HPDE6-E6E7 (cell line): ENCODE results near the gene TLL2.

Experiments
- DNase-seq: peaks from one replicate; pipeline ENCODE4 v3.0.0; 2011; ENCODE audit warnings: missing footprints; ENCODE audit errors: extremely low spot score

The TLL2 gene

DNA sequence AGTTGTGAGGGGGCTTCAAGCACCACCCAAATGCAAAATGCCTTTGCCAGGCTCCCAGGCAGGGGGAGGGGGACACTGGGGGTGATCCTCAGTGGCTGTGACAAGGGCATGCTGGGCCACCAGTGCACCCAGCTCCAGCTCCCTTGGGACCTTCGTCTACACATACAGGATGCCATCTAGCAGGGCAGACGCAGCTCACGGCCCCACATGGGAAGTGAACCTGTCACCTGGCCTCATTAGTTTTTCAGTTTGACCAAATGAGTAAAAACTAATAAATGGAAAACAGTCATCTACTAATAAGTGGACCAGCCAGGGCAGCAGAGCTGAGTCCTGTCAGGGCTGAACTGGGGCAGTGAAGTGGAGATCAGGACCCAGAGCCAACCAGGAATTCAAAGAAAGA, 50.2 kb downstream of the TLL2 start:
- DNase-seq: no peak

DNA sequence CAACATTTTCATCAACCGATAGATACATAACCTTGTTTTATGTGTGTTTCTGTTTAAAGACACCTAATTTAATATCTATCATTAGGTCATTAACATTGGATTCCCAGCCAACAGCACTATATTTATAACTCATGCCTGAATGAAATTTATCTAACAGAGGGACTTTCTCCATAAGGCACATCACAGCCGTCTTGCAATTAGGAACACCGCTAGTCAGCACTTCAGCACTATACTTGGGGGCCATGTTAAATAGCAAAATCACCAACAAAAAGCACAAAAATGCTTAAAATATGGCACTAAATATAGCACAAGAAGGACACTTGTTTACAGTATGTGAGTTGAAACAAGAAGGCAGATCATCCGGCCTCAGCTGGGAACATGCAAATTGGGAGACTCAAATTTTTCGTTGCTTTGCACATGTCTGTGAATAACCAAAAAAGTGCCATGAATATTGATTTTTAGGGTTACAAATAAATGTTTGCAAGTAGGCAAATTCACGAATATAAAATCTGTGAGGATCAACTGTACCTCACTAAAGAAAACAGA, 51.0 kb downstream of the TLL2 start:
- no peak for DNase-seq

DNA sequence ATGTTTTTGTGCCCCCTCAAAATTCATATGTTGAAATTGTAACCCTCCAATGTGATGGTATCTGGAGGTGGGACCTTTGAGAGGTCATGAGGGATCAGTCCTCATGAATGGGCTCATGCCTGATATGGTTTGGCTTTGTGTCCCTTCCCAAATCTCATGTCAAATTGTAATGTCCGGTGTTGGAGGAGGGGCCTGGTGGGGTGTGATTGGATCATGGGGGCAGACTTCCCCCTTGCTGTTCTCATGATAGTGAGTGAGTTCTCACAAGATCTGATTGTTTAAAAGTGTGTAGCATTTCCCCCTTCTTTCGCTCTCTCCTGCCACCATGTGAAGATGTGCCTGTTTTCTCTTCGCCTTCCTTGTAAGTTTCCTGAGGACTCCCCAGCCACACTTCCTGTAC, 53.4 kb downstream of the TLL2 start:
- no peak for DNase-seq

DNA sequence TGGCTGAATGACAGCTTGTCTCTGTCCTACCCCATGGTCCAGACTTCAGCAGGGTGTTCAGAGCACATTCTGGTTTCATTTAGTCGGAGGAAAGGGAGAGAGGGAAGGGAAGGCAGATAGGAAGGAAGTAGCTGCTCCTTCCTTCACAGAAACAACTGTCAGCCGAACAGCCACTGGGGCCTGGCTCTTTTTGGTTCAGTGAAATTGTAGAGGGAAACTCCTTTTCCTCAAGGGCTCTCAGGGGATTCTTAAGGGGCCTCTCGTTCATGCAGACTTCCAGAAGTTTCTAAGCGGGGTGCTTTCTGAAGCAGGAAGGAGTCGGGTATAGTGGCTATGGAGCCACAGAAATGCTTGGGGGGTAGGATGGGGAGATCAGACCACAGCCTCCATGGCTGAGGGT, 56.4 kb downstream of the TLL2 start:
- no peak for DNase-seq

DNA sequence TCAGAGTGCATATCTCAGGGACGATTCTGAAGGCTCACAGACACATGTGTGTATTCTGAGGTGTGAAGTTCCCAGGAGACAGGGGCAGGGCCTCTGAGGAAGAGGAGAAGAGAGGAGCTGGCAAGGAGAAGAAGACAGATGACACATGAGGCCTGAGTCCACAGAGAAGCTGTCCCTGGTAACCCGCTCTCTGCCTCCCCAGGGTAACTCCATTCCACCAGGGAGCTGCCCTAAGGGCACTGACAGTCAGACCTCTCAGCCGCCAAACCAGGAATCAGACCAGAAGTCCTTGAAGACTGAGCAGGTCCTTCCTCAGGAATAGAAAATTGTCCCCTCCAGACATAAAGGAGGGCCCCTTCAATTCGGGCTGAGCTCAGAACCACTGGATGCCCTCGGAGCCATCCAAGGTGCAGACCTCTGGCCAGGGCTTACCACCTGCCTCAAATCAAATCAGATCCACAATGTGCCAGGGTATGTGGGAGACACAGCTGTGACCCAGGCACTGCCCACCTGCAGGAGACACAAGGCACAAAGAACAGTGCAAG, 57.4 kb downstream of the TLL2 start:
- DNase-seq: no peak

DNA sequence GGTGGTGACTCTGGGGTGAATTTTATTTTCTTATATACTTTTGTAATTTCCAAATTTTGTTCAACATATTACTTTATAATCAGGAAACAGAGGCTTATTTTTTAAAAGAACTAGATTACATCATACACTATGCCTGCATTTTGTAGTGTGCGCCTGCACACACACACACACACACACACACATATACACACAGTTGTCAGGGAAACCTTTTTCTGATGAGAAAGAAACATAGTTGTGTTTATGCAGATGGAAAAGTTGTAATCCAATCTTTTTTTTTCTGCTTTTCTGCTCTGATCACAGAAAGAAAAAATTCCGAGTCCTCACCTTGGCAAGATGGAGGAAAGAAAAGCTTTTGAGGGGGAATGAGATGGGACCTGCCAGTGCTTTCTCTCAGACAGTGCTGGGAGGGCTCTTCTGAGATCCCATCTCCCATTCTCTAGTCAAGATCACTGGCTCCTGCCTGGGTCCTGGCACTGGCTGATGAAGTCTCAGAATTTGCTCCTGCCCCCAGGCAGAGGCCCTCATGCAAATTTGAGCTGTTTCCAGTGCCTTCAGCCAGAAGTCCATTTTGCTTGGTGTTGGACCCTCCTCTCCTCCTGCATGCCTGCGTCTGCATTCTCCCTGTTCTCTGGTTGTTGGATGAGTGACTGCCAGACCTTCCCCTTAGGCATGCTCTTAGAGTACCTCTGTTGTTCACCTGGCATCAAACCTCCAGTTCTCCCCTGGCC, 59.7 kb downstream of the TLL2 start:
- no peak for DNase-seq

DNA sequence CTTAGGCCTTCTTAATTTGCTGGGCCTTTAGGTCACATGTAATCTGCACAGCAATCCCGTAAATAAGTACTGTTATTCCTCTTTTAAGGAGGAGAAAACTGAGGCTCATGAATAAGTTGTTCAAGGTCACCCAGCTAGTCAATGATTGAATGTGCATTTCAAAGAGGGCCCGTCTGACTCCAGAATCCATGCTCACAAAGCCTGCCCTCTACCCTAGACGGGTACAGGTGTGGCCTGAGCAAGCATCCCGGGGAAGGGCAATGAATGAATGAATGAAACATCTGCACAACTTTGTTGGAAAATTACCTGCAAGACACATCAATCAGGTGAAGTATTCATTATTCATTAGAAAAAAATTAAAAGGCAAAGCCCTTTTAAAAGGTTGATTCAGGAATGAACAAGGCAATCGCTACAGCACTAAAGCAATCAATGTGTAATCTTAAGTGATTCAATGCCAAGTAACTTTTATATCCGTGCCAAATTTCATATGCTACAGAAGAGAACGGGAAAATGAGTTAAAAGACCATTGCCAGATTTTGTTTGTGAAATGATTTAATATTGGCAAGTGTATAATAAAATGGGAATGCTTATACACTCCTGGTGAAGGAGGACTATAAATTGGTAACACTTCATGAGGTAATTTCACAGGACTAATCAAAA, 61.1 kb downstream of the TLL2 start:
- no peak for DNase-seq

DNA sequence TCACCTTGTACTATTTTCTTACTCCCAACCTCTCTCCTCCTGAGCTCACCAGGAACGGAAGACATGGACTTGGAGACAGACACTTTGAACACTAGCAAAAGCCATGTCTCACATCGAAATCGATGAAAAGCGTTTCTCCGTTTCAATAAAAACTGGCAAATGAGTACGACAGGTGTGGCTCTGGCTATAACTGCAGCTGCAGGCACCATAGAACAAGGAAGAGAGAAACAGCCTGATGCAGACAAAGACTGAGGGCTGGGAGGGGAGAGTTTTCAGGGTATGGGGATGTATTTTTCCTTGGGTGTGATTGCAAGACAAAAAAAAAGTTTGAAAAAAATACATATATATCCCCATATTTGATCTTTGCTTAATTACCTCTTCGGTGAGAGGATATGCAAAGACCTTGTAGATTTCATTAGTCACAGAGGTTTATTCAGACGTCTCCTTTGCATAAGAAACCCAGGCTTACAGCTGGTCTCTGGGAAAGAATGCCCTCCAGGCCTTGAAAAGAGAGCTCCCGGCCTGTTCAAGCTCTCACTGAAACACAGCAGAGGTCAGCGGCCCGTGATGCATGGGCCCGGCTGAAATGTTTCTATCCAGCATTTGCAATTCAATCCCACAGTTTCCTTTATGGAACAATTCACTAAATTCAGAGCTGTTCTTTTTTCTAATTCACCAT, 63.1 kb downstream of the TLL2 start:
- no peak for DNase-seq

DNA sequence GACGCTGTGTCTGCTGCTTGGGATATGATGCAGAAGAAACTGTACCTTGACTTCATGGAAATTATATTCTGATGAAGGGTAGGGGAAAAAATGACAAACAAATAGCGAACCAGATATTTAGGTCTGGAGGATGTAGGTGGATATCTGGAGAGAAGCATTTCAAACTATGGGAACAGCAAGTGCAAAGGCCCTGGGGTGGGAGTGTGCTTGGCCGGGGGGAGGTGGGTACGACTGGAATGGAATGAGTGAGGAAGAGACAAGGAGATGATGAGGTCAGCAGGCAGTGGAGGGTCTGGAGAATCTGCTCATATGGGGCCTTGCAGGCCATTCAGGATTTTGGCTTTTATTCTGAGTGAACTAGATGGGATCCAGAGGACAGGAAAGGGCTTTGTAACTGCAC, 65.2 kb downstream of the TLL2 start:
- DNase-seq: no peak

DNA sequence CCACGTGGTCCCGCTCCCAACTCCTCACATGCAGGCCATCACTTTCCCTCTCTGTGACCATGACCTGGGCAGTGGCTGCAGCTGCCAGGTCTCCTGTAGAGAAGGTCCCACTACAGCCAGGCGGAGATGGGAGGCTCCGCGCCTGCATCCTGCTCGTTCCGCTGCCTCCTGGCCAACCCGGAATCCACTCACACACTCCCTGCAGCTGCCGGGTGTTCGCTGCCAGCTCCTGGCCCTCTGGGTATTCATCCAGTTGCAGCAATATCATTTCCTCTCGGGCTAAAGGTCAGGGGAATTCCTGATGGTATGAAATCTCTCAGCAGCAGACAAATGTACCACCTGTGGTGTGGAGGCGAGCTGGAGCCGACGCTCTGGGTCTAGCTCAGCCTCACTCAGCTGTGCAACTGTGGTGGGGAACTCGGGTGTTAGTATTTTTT, 65.7 kb downstream of the TLL2 start:
- DNase-seq: no peak

DNA sequence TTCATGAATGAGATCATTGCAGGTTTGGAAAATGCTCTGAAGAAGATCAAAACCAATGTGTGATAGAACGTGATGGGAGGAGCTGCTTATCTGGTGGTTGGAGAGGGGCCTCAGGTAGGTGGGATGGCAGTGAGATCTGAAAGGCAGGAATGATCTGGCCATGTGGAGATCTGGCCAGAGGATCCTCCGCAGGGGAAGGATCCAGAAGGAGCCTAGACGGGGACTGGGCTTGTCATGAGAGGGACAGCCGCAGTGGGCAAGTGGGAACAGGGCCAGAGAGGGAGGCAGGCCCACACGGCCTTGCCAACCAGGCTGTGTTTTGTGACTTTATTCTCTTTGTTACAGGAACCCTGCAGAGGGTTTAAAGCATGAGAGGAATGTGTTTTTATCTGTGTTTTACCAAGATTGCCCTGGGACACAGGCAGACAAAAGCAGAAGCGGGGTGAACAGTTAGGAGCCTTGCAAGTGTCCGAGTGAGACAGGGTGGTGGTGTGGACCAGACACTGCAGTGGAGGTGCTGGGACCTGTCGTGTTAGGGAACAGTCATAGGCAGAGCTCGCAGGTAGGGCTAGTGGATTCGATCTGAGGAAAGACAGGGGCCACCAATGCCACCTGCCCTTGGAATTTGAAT, 66.6 kb downstream of the TLL2 start:
- DNase-seq: no peak

DNA sequence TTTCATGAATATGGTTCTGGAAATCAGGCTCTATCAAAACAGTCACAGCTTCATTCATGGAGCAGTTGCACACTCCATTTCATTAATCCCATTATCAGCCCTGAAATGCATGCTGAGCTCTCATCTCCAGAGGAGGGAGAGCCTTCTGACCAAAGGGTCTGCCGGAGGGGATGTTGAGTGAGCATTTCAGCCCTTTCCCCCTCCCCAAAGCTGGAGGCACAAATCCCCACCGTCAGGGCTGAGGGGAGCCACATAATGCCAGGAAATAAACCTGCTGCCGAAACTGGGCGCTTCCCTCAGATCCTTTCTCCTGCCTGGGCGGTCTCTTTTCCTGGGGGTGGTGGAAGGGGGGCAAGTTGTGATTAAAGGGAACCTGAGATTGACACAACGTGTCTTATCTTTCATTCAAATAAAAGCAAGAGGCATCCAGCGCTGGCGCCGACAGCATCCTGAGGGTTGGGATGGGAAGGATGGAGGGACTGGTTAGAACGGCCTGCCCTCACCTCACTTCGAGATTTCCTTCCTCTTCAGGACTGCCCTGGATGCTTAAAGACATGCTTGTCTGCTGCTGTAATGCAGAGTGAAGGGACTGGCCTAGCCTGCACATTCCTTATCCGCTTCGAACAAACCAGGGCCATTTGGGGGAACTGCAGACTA, 71.6 kb downstream of the TLL2 start:
- no peak for DNase-seq

DNA sequence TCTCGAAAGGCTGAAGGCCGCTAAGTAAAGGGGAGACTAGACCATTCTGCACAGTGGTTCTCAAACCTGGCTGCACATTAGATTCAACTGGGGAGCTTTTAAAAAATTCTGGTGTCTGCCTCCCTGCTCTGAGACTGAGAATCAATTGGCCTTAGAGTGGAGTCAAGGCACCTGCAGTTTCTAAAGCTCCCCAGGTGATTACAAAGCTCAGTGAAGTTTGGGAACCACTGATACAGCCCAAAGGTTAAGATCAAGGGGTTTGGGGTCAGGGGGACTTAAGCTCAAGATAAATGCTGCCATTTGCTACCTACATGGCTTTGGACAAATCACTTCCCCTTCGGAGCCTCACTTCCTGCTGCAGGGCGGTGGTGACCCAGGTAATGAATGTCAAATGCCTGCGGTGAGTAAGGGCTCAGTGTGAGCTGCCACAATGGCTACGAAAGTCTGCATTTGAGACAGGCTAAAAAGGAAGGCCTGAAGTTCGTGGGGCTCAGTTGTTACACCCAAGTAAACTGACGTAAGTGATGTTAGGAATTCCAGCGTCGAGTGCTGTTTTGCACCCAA, 72.3 kb downstream of the TLL2 start:
- no peak for DNase-seq

DNA sequence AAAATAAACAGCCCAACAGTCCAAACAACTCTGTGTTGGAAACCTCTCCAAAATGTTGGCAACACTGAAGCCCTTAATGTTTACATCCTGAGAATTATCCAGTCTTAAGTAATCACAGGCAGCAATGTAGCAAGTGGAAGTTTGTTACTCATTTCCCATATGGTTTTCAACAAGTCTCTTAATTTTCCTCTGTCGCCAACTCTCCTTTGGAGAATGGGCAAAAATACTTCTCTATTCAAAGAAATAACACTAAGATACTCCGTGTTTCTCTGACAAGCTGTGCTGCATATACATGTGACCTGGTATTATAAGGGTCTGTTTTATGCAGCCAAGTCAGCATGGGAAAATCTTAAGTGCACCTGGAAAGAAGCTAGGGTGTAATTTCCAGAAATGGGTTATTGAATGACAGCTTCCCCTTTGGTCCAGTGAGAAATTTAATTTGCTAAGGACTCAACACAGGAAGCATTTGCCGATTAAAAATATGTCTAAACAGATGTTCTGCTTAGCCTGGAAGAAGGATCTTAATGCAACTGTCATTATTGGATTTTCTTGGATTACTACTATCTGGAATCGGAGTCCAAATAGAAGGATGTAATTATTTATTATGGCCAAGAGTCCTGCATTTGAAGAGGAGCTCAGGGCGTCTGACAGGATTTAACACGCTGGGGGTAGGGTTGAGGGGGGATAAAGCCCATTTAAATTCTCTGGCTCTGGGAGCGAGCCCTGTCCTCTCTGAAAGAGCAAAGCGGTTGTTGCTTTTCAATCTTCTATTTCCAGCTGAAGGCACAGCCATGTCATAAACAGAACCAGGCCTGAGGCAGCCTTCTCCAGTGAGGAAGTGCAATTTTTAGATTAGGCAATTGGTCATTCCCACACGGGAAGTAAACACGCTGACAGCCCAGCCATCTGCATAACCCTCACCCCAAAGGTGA, 73.1 kb downstream of the TLL2 start:
- no peak for DNase-seq

DNA sequence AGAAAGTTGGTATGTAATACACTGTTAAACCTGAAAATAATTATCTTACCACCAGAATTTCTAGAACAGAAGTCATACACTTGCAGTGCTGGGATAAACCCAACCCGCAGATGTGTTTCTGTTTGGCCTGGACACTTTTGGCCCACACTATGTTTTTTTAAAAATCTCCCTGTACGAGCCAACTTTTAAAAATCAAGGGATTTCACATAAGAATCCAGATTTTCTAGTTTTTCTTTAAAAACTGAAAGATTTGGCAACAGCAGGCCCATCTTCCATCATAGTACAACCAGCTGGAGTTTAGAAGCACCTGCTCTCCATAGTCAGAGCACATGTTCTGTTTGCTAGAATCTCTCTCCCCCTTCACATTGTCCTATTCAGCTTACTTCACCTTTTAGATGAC, 74.0 kb downstream of the TLL2 start:
- DNase-seq: no peak

DNA sequence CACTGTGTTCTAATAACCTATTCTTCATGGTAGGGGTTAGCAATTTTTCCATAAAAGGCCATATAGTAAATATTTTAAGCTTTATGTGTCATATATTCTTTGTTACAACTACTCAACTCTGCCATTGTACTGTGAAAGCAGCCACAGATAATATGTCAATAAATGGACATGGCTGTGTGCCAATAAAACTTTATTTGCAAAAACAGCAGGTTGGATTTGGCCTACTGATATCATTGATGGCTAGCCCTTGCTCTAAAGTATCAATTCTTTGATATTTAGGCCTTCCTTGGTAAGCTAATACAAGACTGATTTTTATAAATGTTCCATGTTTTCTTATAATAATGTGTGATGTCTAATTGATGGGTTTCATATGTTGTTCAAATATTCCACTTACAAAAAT, 77.7 kb downstream of the TLL2 start:
- no peak for DNase-seq

DNA sequence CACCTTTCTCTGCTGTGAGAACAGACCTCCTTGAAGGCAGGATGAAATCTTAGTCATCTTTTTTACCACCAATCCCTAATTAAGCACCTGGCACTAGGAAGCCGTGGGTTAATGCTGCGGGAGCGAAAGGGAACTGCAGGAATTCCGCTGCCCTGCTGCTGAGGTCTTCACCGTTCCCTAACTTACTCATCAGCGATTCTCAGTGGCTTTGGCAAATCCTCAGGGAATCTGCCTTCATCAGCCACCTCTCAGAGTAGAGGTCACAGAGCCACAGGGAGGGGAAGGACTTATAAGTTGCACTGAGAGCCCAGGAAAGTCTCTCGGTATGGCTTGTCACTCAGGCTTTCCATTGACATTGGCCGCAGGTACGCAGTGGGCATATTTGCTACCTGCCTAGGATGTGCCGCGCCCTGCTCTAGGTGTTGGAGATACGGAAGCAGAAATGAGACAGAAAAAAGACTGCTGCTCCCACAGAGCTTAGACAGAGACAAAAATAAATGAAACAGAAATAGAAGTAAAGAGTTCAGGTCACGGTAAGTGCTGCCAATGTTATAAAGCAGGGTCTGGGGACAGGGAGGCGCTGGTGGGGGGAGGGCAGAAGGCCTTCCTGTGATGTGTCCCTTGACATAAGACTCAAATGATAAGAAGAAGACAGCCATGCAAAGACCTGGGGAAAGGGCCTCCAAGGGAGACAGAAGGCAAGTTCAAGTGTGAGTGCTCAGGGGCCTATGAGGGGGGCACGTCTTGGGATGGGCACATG, 82.3 kb downstream of the TLL2 start:
- DNase-seq: no peak

DNA sequence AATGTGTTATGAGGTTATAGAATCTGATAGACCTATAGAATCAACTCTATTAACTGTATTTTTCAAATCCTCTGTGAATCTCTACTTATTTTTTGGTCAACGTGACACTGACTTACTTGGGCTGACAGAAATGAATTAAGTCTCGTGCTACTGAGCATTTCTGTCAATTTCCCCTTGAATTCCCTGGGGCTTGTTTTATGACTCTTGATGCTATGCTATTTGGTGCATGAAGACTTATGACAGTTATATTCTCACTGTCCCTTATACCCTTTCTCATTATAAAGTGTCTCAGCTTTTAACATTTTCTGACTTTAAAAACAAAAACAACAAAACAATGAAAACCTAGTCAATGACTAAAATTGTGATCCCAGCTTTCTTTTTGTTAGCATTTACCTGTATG, 86.4 kb downstream of the TLL2 start:
- no peak for DNase-seq

DNA sequence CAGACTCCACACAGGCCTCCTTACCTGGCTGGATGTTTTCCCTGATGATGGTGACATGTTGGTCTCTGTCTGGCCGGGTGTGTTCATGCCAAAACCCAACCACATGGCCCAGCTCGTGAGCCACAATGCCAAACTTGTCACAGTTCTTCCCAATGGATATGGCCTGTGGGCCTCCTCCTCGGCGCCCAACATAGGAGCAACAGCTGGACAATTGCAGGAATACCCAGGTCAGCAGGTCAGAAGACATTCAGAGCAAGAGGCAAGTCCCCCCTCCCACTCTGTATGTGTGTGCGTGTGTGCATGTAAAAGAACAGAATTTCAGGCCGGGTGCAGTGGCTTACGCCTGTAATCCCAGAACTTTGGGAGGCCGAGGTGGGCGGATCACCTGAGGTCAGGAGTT, 91.2 kb downstream of the TLL2 start:
- DNase-seq: no peak
